ENCODE results near the gene RBFA.

The RBFA gene

GRCh38 chr18:80033181-80034067, 810 bp upstream of the RBFA start:
- H2AFZ ChIP-seq (ENCODE audit: low read length): peak overlapping the region; percentile 52; the same call in 1 of the 2 replicates
- H3K4me2 ChIP-seq (ENCODE audit: low read length): peak overlapping the region; percentile 96
- TF ChIP-seq CTCF (IDR thresholded peaks at IDR 0.05; ENCODE audit: low read length) (no peak), EZH2 (IDR thresholded peaks at IDR 0.05; ENCODE audit: borderline replicate concordance, low read length) (no peak)
- H3K4me3 ChIP-seq (ENCODE audit: low read depth, low read length, poor library complexity, severe bottlenecking): peak overlapping the region; percentile 79
- peak overlapping the region; percentile 80 for H3K9ac ChIP-seq (ENCODE audit: low read length)
- H3K27me3 ChIP-seq (ENCODE audit: insufficient read depth, low read length): no peaks in the 10 kb centered on the region
- H3K4me1 ChIP-seq (ENCODE audit: insufficient read depth, low read length, severe bottlenecking): peaks cover 17% of the 10 kb centered on the region
- peaks cover 20% of the 10 kb centered on the region for H3K36me3 ChIP-seq (ENCODE audit: insufficient read depth, low read length)
- H3F3A ChIP-seq (ENCODE audit: insufficient read depth, low read length): no peaks in the 10 kb centered on the region
- H4K20me1 ChIP-seq (ENCODE audit: insufficient read depth, low read length): no peaks in the 10 kb centered on the region
- H3K27ac ChIP-seq (ENCODE audit: low read depth, low read length, poor library complexity, severe bottlenecking): peak overlapping the region; percentile 26
- no peaks in the 10 kb centered on the region for H3K9me2 ChIP-seq (ENCODE audit: low read depth, low read length)
- H3K79me2 ChIP-seq (ENCODE audit: insufficient read depth, low read length): peaks cover 18% of the 10 kb centered on the region
- H3K9me3 ChIP-seq (ENCODE audit: low read length): no peaks in the 10 kb centered on the region

DNA sequence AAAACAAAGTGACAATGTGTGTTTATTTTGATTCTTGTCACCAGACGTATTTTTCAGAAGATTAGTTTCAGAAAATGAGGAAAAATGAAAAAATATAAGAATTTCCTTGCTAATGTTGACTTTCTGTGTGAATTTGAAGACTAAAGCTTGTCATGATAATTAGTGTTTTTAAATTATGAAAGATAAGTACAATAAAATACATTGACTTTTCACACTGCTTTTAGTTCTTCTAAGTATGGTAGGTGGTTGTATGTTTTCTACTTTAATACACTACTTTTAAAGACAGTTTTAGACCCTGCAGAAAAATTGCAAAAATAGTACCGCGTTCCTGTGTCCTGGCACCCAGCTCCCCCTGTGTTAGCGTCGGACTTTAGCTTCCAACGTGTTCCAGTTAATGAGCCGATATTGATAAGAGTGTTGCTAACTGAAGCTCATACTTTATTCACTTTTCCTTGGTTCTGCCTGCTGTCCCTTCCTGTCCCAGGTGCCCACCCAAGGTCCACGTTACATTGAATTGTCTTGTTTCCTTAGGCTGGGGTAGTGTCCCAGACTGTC, 695 bp downstream of the RBFA start:
- no peak overlapping the region for H2AFZ ChIP-seq (ENCODE audit: low read length)
- peaks cover 17% of the 10 kb centered on the region for H3K4me1 ChIP-seq (ENCODE audit: insufficient read depth, low read length, severe bottlenecking)
- H3K4me2 ChIP-seq (ENCODE audit: low read length): peak overlapping the region; percentile 83
- H3K79me2 ChIP-seq (ENCODE audit: insufficient read depth, low read length): peaks cover 18% of the 10 kb centered on the region
- peak overlapping the region; percentile 79 for H3K4me3 ChIP-seq (ENCODE audit: low read depth, low read length, poor library complexity, severe bottlenecking)
- H3K9me3 ChIP-seq (ENCODE audit: low read length): no peaks in the 10 kb centered on the region
- H3K27me3 ChIP-seq (ENCODE audit: insufficient read depth, low read length): no peaks in the 10 kb centered on the region
- H4K20me1 ChIP-seq (ENCODE audit: insufficient read depth, low read length): no peaks in the 10 kb centered on the region
- no peaks in the 10 kb centered on the region for H3K9me2 ChIP-seq (ENCODE audit: low read depth, low read length)
- H3K27ac ChIP-seq (ENCODE audit: low read depth, low read length, poor library complexity, severe bottlenecking): peak overlapping the region; percentile 29
- no peak for TF ChIP-seq EZH2 (IDR thresholded peaks at IDR 0.05; ENCODE audit: borderline replicate concordance, low read length)
- no peak for TF ChIP-seq CTCF (IDR thresholded peaks at IDR 0.05; ENCODE audit: low read length)
- peak overlapping the region; percentile 78 for H3K9ac ChIP-seq (ENCODE audit: low read length)
- H3F3A ChIP-seq (ENCODE audit: insufficient read depth, low read length): no peaks in the 10 kb centered on the region
- peaks cover 34% of the 10 kb centered on the region for H3K36me3 ChIP-seq (ENCODE audit: insufficient read depth, low read length)

GRCh38 chr18:80035997-80036396, 1.8 kb downstream of the RBFA start:
- Histone ChIP-seq H3K36me3 (ENCODE audit: insufficient read depth, low read length) (peaks cover 43% of the 10 kb centered on the region), H3K27me3 (ENCODE audit: insufficient read depth, low read length) (no peaks in the 10 kb centered on the region), H3K4me3 (ENCODE audit: low read depth, low read length, poor library complexity, severe bottlenecking) (peak overlapping the region; percentile 79), H3K9ac (ENCODE audit: low read length) (no peak overlapping the region), H3K9me2 (ENCODE audit: low read depth, low read length) (no peaks in the 10 kb centered on the region), H3K27ac (ENCODE audit: low read depth, low read length, poor library complexity, severe bottlenecking) (no peak overlapping the region), H3K9me3 (ENCODE audit: low read length) (no peaks in the 10 kb centered on the region), H3F3A (ENCODE audit: insufficient read depth, low read length) (no peaks in the 10 kb centered on the region), H4K20me1 (ENCODE audit: insufficient read depth, low read length) (no peaks in the 10 kb centered on the region), H3K4me1 (ENCODE audit: insufficient read depth, low read length, severe bottlenecking) (peaks cover 17% of the 10 kb centered on the region), H3K79me2 (ENCODE audit: insufficient read depth, low read length) (peaks cover 18% of the 10 kb centered on the region), H2AFZ (ENCODE audit: low read length) (no peak overlapping the region), H3K4me2 (ENCODE audit: low read length) (peak overlapping the region; percentile 83)
- TF ChIP-seq EZH2 (IDR thresholded peaks at IDR 0.05; ENCODE audit: borderline replicate concordance, low read length) (no peak), CTCF (IDR thresholded peaks at IDR 0.05; ENCODE audit: low read length) (no peak)

All from OCI-LY1 (cell line).